Measurements from ENCODE around the gene ZFHX3. TPM values are rescaled to one million over a fixed set of nuclear protein-coding genes. Genes with fewer than 3 reads are reported as not detected.

Gene ZFHX3
- total and polyA plus RNA-seq, 2 donors (not counting 1 experiment from before 2014, with no cell fraction given), result 4.7 to 7.3 TPM

GRCh38 chr16:72815348-72816318 is 232.3 kb downstream of the ZFHX3 start:
- no peak overlapping the region for H3K4me2 ChIP-seq (ENCODE audit: extremely low read depth, insufficient read depth, low read length)
- H3K4me1 ChIP-seq (ENCODE audit: control insufficient read depth, extremely low read depth, insufficient read depth, low read length), result peaks cover 5% of the 10 kb centered on the region

GRCh38 chr16:72814226-72814625 is 233.7 kb downstream of the ZFHX3 start:
- H3K4me2 ChIP-seq (ENCODE audit: extremely low read depth, insufficient read depth, low read length), result no peak overlapping the region
- TF ChIP-seq CTCF (conservative IDR thresholded peaks at IDR 0.05 in 1 of 2, IDR thresholded peaks at IDR 0.05 in 1 of 2; ENCODE audit: low read depth in 1 of 2, low read length in 2 of 2) (no peak), EZH2 (IDR thresholded peaks at IDR 0.05; ENCODE audit: low read length, missing control alignments) (no peak)
- no peaks in the 10 kb centered on the region for H3K27me3 ChIP-seq (ENCODE audit: control insufficient read depth, insufficient read depth, low read length)
- no peak overlapping the region for H3K27ac ChIP-seq (ENCODE audit: insufficient read depth, low read length)
- H4K20me1 ChIP-seq (ENCODE audit: control insufficient read depth, extremely low read depth, insufficient read depth, low read length), result no peaks in the 10 kb centered on the region
- peaks cover 5% of the 10 kb centered on the region for H3K36me3 ChIP-seq (ENCODE audit: control insufficient read depth, insufficient read depth, low read length)
- H3K9ac ChIP-seq (ENCODE audit: insufficient read depth, low read length), result no peak overlapping the region
- no peaks in the 10 kb centered on the region for H3K9me3 ChIP-seq (ENCODE audit: control insufficient read depth, insufficient read depth, low read depth, low read length)
- no peaks in the 10 kb centered on the region for H3K79me2 ChIP-seq (ENCODE audit: control insufficient read depth, insufficient read depth, low read length)
- no peaks in the 10 kb centered on the region for H3K4me1 ChIP-seq (ENCODE audit: control insufficient read depth, extremely low read depth, insufficient read depth, low read length)
- no peak overlapping the region for H2AFZ ChIP-seq (ENCODE audit: low read length)
- DNase-seq (ENCODE audit: low read depth in 2 of 2), result no peak
- H3K4me3 ChIP-seq (replicated peaks in 1 of 4; ENCODE audit: control extremely low read depth in 1 of 4, insufficient read depth in 1 of 4, low read depth in 3 of 4, low read length in 4 of 4), result no peak overlapping the region

More at GRCh38 chr16:72815348-72816318, 232.3 kb downstream of the ZFHX3 start:
- Histone ChIP-seq H2AFZ (ENCODE audit: low read length) (no peak overlapping the region), H3K27ac (ENCODE audit: insufficient read depth, low read length) (no peak overlapping the region), H3K9me3 (ENCODE audit: control insufficient read depth, insufficient read depth, low read depth, low read length) (no peaks in the 10 kb centered on the region), H3K27me3 (ENCODE audit: control insufficient read depth, insufficient read depth, low read length) (no peaks in the 10 kb centered on the region), H3K36me3 (ENCODE audit: control insufficient read depth, insufficient read depth, low read length) (peaks cover 5% of the 10 kb centered on the region), H4K20me1 (ENCODE audit: control insufficient read depth, extremely low read depth, insufficient read depth, low read length) (no peaks in the 10 kb centered on the region), H3K9ac (ENCODE audit: insufficient read depth, low read length) (no peak overlapping the region), H3K79me2 (ENCODE audit: control insufficient read depth, insufficient read depth, low read length) (no peaks in the 10 kb centered on the region), H3K4me3 (replicated peaks in 1 of 4; ENCODE audit: control extremely low read depth in 1 of 4, insufficient read depth in 1 of 4, low read depth in 3 of 4, low read length in 4 of 4) (no peak overlapping the region)
- TF ChIP-seq EZH2 (IDR thresholded peaks at IDR 0.05; ENCODE audit: low read length, missing control alignments) (no peak), CTCF (conservative IDR thresholded peaks at IDR 0.05 in 1 of 2, IDR thresholded peaks at IDR 0.05 in 1 of 2; ENCODE audit: low read depth in 1 of 2, low read length in 2 of 2) (no peak)
- DNase-seq (ENCODE audit: low read depth in 2 of 2), result peak in 1 of 2 donors; percentile 10

GRCh38 chr16:72812672-72813071 is 235.3 kb downstream of the ZFHX3 start:
- Histone ChIP-seq H3K79me2 (ENCODE audit: control insufficient read depth, insufficient read depth, low read length) (no peaks in the 10 kb centered on the region), H3K9me3 (ENCODE audit: control insufficient read depth, insufficient read depth, low read depth, low read length) (no peaks in the 10 kb centered on the region), H3K4me3 (replicated peaks in 1 of 4; ENCODE audit: control extremely low read depth in 1 of 4, insufficient read depth in 1 of 4, low read depth in 3 of 4, low read length in 4 of 4) (no peak overlapping the region), H3K27me3 (ENCODE audit: control insufficient read depth, insufficient read depth, low read length) (no peaks in the 10 kb centered on the region), H3K4me1 (ENCODE audit: control insufficient read depth, extremely low read depth, insufficient read depth, low read length) (no peaks in the 10 kb centered on the region), H4K20me1 (ENCODE audit: control insufficient read depth, extremely low read depth, insufficient read depth, low read length) (no peaks in the 10 kb centered on the region), H3K4me2 (ENCODE audit: extremely low read depth, insufficient read depth, low read length) (no peak overlapping the region), H2AFZ (ENCODE audit: low read length) (no peak overlapping the region), H3K27ac (ENCODE audit: insufficient read depth, low read length) (no peak overlapping the region), H3K36me3 (ENCODE audit: control insufficient read depth, insufficient read depth, low read length) (peaks cover 5% of the 10 kb centered on the region), H3K9ac (ENCODE audit: insufficient read depth, low read length) (no peak overlapping the region)
- TF ChIP-seq CTCF (conservative IDR thresholded peaks at IDR 0.05 in 1 of 2, IDR thresholded peaks at IDR 0.05 in 1 of 2; ENCODE audit: low read depth in 1 of 2, low read length in 2 of 2), result no peak
- no peak for TF ChIP-seq EZH2 (IDR thresholded peaks at IDR 0.05; ENCODE audit: low read length, missing control alignments)
- no peak for DNase-seq (ENCODE audit: low read depth in 2 of 2)

All from fibroblast of lung (primary cell).